ENCODE results near the gene KASH5.

The KASH5 gene

GRCh38 chr19:49396738-49397505 lies 8.9 kb downstream of the KASH5 start:
- DNase-seq, result no peak

DNA sequence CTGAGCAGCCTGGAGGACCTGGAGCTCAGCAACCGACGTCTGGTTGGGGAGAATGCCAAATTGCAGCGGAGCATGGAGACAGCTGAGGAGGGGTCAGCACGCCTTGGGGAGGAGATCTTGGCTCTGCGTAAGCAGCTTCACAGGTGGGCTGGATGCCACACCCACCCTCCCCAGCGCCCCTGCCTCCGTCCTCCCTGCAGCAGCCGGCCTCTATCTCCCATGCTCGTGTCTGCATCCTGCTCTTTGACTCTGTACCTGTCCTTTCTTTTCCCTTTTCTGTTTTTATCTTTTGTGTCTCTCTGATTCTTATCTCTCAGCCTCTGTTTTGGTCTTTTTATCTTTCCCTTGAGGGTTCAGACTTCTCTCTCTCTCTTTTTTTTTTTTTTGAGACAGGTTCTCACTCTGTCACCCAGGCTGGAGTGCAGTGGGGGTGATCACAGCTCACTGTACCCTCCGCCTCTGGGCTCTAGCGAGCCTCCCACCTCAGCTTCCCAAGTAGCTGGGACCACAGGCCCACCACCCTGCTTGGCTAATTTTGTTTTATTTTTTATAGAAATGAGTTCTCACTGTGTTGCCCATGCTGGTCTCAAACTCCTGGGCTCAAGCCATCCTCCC lies 10.1 kb downstream of the KASH5 start:
- no peak for DNase-seq

- no peak for DNase-seq
Measured at GRCh38 chr19:49398931-49399330, 10.9 kb downstream of the KASH5 start.

DNA sequence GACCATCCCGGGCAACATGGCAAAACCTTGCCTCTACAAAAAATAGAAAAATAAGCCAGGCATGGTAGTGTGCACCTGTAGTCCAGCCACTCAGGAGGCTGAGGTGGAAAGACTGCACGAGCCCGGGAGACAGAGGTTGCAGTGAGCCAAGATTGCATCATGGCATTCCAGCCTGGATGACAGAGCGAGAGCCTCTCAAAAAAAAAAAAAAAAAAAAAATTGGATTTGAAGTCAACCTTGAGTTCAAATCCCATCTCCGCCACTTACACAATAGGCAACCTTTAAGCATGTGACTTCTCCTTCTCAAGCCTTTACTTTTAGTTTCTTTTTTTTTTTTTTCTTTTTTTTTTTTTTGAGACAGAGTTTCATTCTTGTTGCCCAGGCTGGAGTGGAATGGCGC lies 12.0 kb downstream of the KASH5 start:
- no peak for DNase-seq

- peak; percentile 70 for DNase-seq
Measured at GRCh38 chr19:49403404-49404187, 15.5 kb downstream of the KASH5 start.

DNA sequence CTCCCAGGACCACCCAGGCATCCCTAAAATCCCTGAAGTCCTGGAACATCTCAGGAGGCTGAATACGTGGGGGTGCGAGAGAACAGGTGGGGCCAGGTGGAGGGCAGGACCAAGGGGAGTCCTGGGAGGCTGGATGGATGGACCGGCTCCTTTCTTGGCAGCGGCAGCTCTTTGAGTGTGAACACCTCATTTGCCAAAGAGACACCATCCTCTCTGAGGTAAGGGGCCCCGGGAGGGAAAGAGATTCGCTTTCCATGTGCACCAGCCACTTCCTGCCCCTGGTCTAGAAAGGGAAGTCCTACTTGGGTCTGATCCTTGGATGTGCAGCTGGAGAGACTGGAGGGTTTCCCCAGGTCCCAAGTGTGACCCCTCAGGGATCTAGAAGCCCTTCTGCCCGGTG lies 19.0 kb downstream of the KASH5 start:
- DNase-seq, result no peak

DNA sequence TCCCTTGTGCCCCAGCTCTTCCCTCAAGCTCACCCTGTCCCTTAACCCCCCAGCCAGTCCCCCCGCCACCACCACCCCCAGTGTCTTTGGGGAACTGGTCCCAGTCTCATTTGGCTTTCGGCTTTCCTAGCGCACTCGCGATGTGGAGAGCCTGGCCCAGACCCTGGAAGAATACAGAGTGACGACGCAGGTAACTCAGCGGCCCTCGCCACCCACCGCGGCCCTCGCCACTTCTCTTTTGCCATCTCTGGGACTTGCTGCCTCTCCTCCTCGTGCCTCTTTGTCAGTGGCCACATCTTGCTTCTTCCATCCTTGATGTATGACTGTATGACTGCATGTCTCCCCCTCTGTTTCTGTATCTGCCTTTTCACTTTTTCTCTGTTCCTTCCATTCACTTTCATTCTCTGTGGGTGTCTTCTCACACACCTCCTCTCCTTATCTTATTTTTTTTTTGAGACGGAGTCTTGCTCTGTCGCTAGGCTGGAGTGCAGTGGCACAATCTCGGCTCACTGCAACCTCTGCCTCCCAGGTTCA lies 19.5 kb downstream of the KASH5 start:
- no peak for DNase-seq

DNA sequence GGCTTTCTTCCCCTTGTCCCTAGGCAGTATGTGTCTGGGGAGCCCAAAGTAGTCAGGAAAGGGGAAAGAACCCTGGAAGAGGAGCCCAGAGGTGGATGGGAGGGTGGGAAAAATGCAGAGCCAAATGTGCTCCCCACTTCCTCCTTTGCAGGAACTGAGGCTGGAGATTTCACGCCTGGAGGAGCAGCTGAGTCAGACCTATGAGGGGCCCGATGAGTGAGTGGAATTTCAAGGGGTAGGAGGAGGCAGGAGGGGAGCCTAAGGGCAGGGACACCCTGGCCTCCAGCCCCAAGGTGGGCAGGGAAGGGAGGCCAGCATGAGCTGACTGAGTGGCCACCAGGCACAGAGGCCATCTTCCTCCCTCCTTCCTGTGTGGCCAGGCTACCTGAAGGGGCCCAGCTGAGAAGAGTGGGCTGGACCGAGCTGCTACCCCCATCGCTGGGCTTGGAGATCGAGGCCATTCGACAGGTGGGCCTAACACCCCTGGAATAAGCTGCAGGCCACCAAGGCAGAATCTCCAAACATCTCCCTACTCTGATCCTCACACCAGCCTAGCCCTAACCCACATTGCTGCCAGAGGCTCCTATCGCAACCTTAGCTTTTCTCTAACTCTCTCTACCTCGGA lies 20.9 kb downstream of the KASH5 start:
- peak; percentile 16 to 23 for DNase-seq

- peak; percentile 57 for DNase-seq
Measured at GRCh38 chr19:49409441-49410029, 21.5 kb downstream of the KASH5 start.

- DNase-seq, result no peak
Measured at GRCh38 chr19:49411681-49412326, 23.8 kb downstream of the KASH5 start.

GRCh38 chr19:49413348-49413747 lies 25.3 kb downstream of the KASH5 start:
- DNase-seq, result no peak

GRCh38 chr19:49414256-49414655 lies 26.2 kb downstream of the KASH5 start:
- no peak for DNase-seq

DNA sequence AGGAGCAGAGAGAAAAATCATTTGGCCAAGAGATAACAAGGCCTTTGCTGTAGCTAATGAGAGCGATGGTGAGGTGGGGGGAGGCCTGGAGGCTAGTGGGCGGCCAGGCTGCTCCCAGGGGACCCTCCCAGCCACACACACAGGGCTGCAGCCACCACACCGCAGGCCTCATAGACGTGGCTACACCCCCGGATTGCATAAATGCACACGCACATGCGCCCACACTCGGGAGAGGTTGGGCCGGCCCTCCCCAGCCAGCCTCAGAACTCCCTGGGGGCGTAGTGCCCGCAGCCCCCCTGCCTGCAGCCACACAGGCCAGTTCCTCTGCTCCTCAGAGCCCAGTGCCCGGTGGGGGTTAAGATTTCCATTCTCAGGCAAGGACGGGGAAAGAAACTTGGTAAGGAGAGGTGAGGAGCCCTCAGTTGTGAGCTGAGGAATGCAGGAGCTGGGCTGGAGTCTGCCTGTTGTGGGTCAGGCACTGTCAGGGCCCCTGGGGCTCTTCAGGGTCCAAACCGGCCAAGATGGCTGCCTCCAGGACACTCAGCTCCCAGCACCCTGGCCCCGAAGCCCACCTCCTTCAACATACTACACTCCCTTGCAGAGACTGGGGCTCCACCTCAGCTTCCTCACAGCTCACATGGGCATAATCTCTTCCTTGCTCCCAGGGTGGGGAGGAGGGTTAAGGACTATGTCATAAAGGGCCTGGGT lies 27.2 kb downstream of the KASH5 start:
- DNase-seq, result no peak

- no peak for DNase-seq
Measured at GRCh38 chr19:49415810-49416200, 27.8 kb downstream of the KASH5 start.

DNA sequence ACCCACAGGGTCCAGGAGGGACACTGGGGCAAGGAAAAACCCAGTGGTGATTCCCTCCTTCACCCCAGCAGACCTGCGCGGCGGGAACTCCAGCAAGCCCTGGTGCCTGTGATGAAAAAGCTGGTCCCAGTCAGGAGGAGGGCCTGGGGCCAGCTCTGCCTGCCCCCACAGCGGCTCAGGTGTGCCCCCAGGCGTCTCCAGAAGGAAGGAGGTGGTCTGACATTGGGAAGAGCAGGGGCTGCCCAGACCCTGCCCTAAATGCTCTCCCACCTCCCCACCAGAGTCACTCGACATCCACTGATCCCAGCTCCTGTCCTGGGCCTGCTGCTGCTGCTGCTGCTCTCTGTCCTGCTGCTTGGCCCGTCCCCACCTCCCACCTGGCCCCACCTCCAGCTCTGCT lies 29.0 kb downstream of the KASH5 start:
- no peak for DNase-seq

- no peak for DNase-seq
Measured at GRCh38 chr19:49418511-49418910, 30.5 kb downstream of the KASH5 start.

DNA sequence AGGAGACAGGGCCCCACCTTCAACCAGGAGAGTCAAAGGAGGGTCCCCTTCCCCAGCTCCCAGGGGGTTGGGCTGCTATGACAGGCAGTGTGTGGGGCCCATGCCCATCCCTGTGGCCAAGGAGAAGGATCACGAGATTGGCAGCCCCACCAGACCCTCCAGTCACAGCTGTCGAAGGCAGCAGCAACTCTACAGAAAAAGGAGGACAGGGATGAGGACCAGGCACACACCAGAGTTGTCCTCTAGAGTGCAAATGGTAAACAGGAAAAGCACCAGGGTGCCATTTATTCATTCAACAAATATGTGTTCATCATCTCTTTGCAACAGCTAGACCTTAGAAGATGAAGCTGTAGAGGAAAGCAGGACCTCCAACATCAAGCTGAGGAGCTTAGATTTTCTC lies 31.1 kb downstream of the KASH5 start:
- no peak for DNase-seq

- no peak for DNase-seq
Measured at GRCh38 chr19:49420227-49420626, 32.2 kb downstream of the KASH5 start.

- DNase-seq, result no peak
Measured at GRCh38 chr19:49421039-49421877, 33.2 kb downstream of the KASH5 start.

DNA sequence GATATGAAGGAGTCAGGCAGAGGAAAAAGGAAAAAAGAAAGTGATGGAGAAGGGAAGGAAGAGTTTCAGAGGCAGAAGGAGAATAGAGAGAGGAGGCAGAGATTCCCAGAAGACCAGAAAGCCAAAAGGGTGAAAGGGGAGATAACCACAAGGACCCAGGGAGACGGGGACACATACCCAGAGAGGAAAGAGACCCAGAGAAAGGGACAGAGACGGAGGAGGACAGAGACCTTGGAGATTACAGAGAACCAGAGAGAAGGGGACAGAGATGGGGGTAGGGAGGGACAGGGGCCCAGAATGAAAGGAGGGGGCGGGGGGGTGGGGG lies 33.8 kb downstream of the KASH5 start:
- no peak for DNase-seq

All from Kasumi-1 (cell line).